ENCODE data around the gene HORMAD2. TPM values are rescaled to one million over a fixed set of nuclear protein-coding genes. Genes with fewer than 3 reads are reported as not detected.
A peak's percentile ranks its signal among the peaks of the same experiment; 100 is the strongest.
"Not testable (repeated sequence)": the region's sequence is repeated elsewhere in the genome, so short reads cannot be mapped to it uniquely, and the experiment has no call there.

HORMAD2 gene
- total and polyA plus RNA-seq, 2 donors, result 0.04 TPM; not detected in 1

DNA sequence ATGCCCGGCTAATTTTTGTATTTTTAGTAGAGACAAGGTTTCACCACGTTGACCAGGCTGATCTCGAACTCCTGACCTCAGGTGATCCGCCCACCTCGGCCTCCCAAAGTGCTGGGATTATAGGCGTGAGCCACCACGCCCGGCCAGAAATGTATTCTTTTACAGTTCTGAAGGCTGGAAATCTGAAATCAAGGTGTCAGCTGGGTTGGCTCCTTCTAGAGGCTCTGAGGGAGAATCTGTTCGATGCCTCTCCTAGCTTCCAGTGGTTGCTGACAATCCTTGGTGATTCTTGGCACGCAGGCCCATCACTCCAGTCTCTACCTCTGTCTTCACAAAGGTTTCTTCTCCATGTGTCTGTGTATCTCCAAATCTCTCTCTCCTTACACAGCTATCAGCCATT, 120.6 kb downstream of the HORMAD2 start:
- H3K4me1 ChIP-seq (ENCODE audit: insufficient read depth); H3K36me3 ChIP-seq (ENCODE audit: insufficient read depth); H3K4me3 ChIP-seq (ENCODE audit: low read depth, low read length); H3K27ac ChIP-seq (ENCODE audit: low read depth); DNase-seq (ENCODE audit: extremely low spot score): not testable (repeated sequence)
- WGBS, result 94% methylated on average over 10 of the region's 10 CpGs

- no peaks in the 10 kb centered on the region for H3K4me1 ChIP-seq (ENCODE audit: insufficient read depth)
- H3K36me3 ChIP-seq (ENCODE audit: insufficient read depth), result no peaks in the 10 kb centered on the region
- H3K4me3 ChIP-seq (ENCODE audit: low read depth, low read length), result no peak overlapping the region
- 75% methylated on average over 3 of the region's 3 CpGs for WGBS
- no peak for DNase-seq (ENCODE audit: extremely low spot score)
- H3K27ac ChIP-seq (ENCODE audit: low read depth), result peak overlapping the region; percentile 33
These were observed 121.7 kb downstream of the HORMAD2 start for GRCh38 chr22:30201945-30202344.

DNA sequence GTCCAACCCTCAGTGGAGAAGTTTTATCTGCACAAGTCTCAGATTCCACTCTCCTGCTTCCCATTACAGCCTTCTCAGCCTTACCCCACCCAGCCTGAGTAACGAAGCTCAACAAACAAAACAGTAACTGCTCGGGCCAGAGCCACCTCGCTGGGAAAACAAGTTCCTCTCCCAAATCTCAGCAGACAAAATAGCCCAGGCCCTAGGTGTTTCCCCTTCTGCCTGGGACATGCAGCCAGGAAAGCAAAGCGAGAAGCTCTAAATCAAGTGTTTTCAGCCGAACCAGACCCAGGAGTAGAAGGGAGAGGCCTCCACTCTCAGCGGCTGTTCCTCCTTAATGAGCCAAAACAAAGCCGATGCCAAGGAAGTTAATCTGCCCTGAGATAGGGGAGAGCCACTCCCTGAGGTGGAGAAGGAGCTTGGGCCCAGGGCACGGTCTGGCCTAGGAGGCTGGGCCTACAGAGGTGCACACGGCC, 122.3 kb downstream of the HORMAD2 start:
- no peak for DNase-seq (ENCODE audit: extremely low spot score)
- no peaks in the 10 kb centered on the region for H3K36me3 ChIP-seq (ENCODE audit: insufficient read depth)
- H3K4me3 ChIP-seq (ENCODE audit: low read depth, low read length), result no peak overlapping the region
- WGBS, result 35% methylated on average over 9 of the region's 9 CpGs
- H3K4me1 ChIP-seq (ENCODE audit: insufficient read depth), result no peaks in the 10 kb centered on the region
- H3K27ac ChIP-seq (ENCODE audit: low read depth), result peak overlapping the region; percentile 33

GRCh38 chr22:30204015-30204741, 123.9 kb downstream of the HORMAD2 start:
- no peak overlapping the region for H3K27ac ChIP-seq (ENCODE audit: low read depth)

GRCh38 chr22:30204742-30205111, 124.5 kb downstream of the HORMAD2 start:
- WGBS, result 38% methylated on average over 10 of the region's 10 CpGs
- DNase-seq (ENCODE audit: extremely low spot score), result no peak
- H3K36me3 ChIP-seq (ENCODE audit: insufficient read depth), result no peaks in the 10 kb centered on the region
- H3K4me3 ChIP-seq (ENCODE audit: low read depth, low read length), result no peak overlapping the region
- no peak overlapping the region for H3K27ac ChIP-seq (ENCODE audit: low read depth)
- H3K4me1 ChIP-seq (ENCODE audit: insufficient read depth), result no peaks in the 10 kb centered on the region

More at GRCh38 chr22:30204015-30204741, 123.9 kb downstream of the HORMAD2 start:
- Histone ChIP-seq H3K36me3 (ENCODE audit: insufficient read depth) (no peaks in the 10 kb centered on the region), H3K4me3 (ENCODE audit: low read depth, low read length) (no peak overlapping the region), H3K4me1 (ENCODE audit: insufficient read depth) (no peaks in the 10 kb centered on the region)
- WGBS, result 68% methylated on average over 7 of the region's 7 CpGs
- DNase-seq (ENCODE audit: extremely low spot score), result no peak

DNA sequence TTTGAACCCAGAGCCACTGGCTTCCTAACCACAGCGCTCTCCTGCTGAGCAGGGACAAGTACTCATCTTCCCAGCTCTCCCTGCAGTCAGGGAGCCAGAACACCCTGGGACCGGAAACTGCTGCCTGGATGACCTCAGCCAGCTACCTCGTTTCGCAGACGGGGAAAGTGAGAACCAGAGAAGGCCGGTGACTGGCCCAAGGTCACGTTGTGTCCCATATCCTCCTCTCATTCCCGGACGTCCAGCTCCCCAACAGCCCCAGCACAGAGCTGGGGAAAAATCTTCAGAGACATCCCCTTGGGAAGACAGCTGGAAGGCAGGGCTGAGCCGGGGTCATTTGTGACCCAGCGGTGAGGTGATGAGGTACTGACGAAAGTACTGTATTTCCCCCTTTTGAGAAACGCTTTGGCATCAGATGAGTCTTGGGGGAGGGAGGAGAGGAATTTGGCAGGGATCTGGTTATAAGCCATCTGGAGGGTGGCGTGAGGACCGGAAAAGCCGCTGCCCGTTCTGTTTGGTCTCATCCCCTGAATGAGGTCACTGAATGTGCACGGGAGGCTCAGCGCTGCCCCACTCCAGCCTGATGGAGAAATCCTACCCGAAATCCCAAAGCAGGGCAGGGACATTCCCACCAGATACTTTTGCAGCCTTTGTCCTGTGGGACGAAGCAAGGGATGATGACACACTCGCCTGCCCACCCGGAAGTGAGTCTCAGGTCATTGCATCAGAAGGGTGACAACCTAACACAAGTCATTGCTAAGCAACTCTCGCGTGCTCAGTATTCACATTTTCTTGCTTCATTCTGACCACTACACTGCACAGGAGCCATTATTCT, 125.2 kb downstream of the HORMAD2 start:
- H3K4me3 ChIP-seq (ENCODE audit: low read depth, low read length), result no peak overlapping the region
- DNase-seq (ENCODE audit: extremely low spot score), result no peak
- H3K36me3 ChIP-seq (ENCODE audit: insufficient read depth), result no peaks in the 10 kb centered on the region
- H3K4me1 ChIP-seq (ENCODE audit: insufficient read depth), result no peaks in the 10 kb centered on the region
- H3K27ac ChIP-seq (ENCODE audit: low read depth), result peak overlapping the region; percentile 40
- 58% methylated on average over 25 of the region's 25 CpGs for WGBS

DNA sequence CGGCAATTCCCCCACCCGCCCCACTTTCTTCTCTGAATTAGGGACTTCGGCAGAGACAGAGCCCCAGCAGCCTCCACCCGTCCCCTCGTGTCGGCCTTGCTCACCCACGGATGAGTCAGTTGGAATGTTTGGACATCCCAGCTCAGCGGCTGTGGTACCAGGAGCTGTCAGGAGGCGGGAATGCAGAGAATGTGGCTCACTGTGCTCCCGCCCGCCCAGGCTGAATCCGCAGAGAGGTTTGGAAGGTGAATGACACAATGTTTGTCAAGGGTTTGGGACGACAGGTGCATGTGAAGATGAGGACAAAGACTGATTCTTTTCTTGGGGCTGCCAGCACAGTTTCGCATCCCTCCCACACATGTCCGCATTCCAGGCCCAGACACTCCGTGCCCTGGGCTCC, 126.7 kb downstream of the HORMAD2 start:
- Histone ChIP-seq H3K4me3 (ENCODE audit: low read depth, low read length) (no peak overlapping the region), H3K36me3 (ENCODE audit: insufficient read depth) (no peaks in the 10 kb centered on the region), H3K4me1 (ENCODE audit: insufficient read depth) (no peaks in the 10 kb centered on the region), H3K27ac (ENCODE audit: low read depth) (no peak overlapping the region)
- WGBS, result 36% methylated on average over 16 of the region's 16 CpGs
- DNase-seq (ENCODE audit: extremely low spot score), result no peak

- H3K4me1 ChIP-seq (ENCODE audit: insufficient read depth), result no peaks in the 10 kb centered on the region
- no peak overlapping the region for H3K4me3 ChIP-seq (ENCODE audit: low read depth, low read length)
- H3K27ac ChIP-seq (ENCODE audit: low read depth), result peak overlapping the region; percentile 70
- no peaks in the 10 kb centered on the region for H3K36me3 ChIP-seq (ENCODE audit: insufficient read depth)
- no peak for DNase-seq (ENCODE audit: extremely low spot score)
- WGBS, result 32% methylated on average over 26 of the region's 26 CpGs
These were observed 128.7 kb downstream of the HORMAD2 start for GRCh38 chr22:30208631-30209603.

DNA sequence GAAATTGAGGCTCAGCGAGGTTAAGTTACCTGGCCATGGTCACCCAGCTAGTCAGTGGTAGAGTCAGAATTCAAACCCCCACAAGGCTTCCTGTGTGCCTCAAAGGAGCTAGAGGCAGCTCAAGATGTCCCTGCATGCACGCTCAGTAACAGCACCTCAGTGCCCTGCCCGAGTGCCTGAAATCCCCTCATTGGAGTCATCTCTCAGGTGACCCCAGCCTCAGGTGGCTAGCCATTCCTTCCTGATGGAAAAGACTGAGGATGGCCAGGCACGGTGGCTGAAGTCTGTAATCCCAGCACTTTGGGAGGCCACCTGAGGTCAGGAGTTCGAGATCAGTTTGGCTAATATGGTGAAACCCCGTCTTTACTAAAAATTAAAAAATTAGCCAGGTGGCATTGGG, 129.4 kb downstream of the HORMAD2 start:
- Histone ChIP-seq H3K4me1 (ENCODE audit: insufficient read depth) (no peaks in the 10 kb centered on the region), H3K4me3 (ENCODE audit: low read depth, low read length) (no peak overlapping the region), H3K36me3 (ENCODE audit: insufficient read depth) (no peaks in the 10 kb centered on the region), H3K27ac (ENCODE audit: low read depth) (peak overlapping the region; percentile 70)
- WGBS, result 96% methylated on average over 6 of the region's 6 CpGs
- DNase-seq (ENCODE audit: extremely low spot score), result no peak

DNA sequence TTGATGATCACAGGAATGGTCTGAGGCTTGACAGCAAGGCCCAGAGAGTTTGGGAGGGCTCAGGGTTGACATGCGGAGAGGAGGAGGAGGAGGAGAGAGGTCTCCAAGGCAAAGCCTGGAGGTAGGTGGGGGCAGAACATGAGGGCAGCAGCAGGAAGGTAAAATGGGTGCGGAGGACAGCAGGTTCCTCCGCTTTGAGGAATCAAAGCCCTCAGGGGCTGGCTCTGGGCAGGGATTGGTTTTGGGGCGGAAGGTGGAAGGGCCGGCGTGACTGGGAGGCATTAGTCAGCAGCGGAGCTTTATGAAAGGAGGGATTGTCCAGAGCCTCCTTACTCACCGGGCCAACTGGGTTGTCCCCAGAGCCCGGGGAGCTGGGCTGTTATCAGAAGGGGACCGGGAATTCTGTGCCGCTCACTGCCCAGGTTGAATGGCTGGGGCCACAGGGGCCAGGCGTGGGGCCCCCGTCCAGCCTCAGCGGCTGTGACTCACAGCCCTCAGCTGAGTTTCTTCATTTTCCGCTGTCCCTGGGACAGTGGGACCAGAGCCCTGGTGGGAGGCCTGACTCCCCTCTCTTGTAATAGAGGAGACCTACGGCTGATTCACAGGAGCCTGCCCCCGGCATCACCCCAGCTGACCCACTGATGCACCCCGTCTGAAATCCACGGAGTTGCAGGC, 130.1 kb downstream of the HORMAD2 start:
- no peaks in the 10 kb centered on the region for H3K4me1 ChIP-seq (ENCODE audit: insufficient read depth)
- H3K27ac ChIP-seq (ENCODE audit: low read depth), result peak overlapping the region; percentile 54
- H3K36me3 ChIP-seq (ENCODE audit: insufficient read depth), result no peaks in the 10 kb centered on the region
- DNase-seq (ENCODE audit: extremely low spot score), result no peak
- no peak overlapping the region for H3K4me3 ChIP-seq (ENCODE audit: low read depth, low read length)
- 81% methylated on average over 19 of the region's 19 CpGs for WGBS

- H3K4me1 ChIP-seq (ENCODE audit: insufficient read depth), result no peaks in the 10 kb centered on the region
- no peak overlapping the region for H3K27ac ChIP-seq (ENCODE audit: low read depth)
- WGBS, result 95% methylated on average over 18 of the region's 18 CpGs
- no peaks in the 10 kb centered on the region for H3K36me3 ChIP-seq (ENCODE audit: insufficient read depth)
- no peak for DNase-seq (ENCODE audit: extremely low spot score)
- no peak overlapping the region for H3K4me3 ChIP-seq (ENCODE audit: low read depth, low read length)
These were observed 131.0 kb downstream of the HORMAD2 start for GRCh38 chr22:30211124-30211820.

- Histone ChIP-seq H3K4me1 (ENCODE audit: insufficient read depth) (no peaks in the 10 kb centered on the region), H3K4me3 (ENCODE audit: low read depth, low read length) (no peak overlapping the region), H3K27ac (ENCODE audit: low read depth) (no peak overlapping the region), H3K36me3 (ENCODE audit: insufficient read depth) (no peaks in the 10 kb centered on the region)
- DNase-seq (ENCODE audit: extremely low spot score), result no peak
- 66% methylated on average over 5 of the region's 5 CpGs for WGBS
These were observed 132.2 kb downstream of the HORMAD2 start for GRCh38 chr22:30212363-30212995.
